NOMO-1 treated with DMSO at 0.1 percent for 48 hours (cell line): ENCODE measurements around the gene ZNF48.
A peak's percentile ranks its signal among the peaks of the same experiment; 100 is the strongest.

Source experiments
- DNase-seq: peaks from one replicate; lab custom pipeline; 2025; ENCODE audit not compliant: unreplicated experiment; lab: John Stamatoyannopoulos, UW

Gene ZNF48

DNA sequence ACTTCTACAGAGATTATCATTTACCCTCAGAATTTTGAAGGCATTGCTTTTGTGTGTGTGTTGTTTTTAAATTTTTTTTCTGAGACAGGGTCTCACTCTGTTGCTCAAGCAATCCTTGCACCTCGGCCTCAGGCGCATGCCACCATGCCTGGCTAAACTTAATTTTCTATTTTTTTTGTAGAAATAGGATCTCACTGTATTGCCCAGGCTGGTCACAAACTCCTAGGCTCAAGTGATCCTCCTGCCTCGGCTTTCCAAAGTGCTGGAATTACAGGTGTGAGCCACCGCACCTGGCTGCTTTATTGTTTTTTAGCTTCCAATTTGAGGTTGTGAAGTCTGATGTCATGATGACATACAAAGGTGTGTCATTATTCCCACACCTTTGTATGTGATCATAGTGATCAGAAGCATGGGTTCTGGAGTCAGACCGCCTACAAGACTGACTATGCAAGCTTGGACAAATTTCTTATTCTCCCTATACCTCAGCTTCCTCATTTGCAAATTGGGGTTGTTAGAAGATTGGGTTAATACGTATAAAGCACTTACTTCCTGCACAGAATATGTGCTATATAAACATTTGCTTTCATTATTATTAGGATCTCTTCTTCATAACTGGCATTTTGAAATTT lies 44.6 kb downstream of the ZNF48 start:
- DNase-seq, result peak; percentile 64

DNA sequence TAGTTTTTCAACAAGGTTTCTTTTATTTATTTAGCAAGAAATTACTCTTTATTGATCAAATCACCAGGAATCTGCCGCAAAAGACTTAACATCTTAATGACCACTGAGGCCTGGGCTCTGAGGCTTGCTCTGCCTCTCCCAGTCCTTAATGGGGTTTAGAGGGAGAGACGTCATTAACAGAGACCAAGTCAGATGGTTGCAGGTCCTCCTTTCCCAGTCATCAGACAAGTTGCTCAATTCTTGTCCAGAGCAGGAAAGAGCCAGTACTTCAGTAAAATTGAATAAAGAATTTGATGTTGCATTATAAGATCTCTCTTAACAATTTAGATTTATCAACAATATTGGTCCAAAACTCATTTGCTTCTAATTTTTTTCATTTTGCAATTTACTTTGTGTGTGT lies 48.4 kb downstream of the ZNF48 start:
- no peak for DNase-seq

DNA sequence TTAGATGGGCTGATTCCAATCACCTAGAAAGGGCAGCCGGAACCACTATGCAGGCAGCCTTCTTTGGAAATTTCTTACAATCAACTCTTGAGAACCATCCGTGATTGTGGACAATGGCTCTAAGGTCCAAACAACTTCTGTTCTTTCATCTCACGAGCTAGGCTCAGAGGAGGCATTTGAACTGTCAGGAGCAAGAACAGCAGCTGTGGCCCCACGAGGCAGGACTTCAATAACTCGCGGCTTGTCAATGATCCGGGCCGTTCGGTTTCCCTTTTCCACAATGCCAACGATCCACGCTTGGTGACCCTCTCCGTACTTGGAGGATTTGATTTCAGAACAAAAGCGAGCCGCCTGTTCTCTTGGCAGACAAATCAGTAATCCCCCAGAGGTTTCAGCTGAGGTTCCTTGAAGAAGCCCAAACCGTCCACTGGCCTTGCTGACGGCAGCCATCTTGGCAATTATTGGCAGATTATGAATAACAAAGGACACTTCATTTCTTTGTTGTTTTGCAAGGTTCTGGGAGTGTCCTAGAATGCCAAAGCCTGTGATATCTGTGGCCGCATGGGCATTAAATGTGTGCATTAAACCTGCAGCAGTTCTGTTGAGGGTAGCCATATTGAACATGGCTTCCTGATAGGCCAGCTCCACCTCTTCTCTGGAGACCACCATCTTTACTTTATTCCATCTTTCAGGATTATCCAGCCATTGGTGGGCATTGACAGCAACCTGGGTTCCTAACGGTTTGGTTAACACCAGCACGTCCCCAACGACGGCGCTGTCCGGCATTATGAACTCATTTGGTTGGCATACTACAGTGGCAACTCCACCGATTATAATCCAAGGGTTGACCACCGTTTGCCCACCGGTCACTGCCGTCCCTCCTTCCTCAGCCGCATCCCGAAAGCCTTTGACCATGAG lies 49.3 kb downstream of the ZNF48 start:
- no peak for DNase-seq

DNA sequence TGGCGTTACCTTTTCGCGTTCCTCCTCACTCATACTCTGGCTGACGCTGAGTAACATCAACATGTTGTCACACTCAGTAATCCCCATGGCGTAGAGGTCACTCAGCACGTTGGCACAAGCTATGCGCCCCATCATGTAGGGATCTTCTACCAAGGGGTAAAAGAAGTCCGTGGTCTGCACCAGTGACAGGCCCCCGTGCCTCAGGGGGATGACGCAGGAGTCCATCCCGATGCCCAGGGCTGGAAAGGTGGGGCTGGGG lies 49.9 kb downstream of the ZNF48 start:
- no peak for DNase-seq

DNA sequence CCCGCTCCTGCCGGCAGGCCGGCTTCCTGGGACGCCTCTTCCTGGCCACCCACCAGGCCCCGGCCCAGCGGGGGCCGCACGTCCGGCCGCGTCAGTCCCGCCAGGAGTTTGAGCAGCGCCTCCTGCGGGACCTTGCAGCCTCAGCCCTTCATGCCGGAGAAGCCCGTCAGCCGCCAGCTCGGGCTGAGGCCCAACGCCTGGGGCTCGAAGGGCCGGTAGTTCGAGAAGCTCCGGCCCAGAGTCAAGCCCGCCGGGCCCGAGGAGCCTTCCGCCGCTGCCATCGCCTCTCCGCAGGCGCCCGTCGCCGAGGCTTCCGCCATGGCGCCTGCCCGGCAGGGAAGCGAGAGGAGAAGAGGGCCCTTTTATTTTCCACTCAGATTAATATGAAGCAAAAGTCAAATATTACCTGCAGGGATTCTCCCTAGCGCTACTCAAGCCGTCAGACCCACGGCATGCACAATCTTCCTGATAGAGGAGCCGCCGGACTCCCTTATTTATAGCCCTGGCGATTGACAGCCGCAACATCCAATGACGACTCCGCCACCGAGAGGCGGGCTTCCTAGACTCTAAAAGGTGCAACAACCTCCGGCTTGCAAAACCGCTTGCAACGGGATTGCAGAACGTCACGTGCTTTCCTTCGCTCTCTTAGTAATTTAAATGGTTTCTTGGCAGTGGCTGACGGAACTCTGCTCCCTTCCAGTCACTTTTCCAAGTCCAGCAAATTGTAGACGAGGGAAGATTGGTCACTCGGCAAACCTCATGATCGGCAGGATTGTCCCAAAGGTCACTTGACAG lies 50.4 kb downstream of the ZNF48 start, which contains the start of gene SEPHS2:
TSS of gene SEPHS2 (minus strand) at position 467 of the 795 bp plus-strand sequence. CDS start at position 320, 147 bp downstream.
- peak; percentile 97 for DNase-seq

DNA sequence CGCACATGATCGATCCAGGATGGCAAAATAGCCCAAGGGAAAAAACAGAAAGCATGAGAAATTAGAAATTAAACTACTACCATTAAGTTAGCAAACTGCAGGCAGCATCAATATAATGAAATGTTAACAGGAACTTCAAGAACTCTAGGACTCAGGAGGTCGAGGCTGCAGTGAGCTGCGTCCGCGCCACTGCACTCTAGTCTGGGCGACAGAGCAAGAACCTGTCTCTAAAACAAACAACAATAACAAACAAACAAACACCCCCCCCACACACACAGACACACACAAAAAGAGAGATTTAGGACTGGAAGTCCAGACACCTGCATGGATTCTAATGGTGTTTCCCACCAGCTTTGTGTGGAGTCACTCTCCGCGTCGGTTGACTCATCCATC lies 51.0 kb downstream of the ZNF48 start:
- DNase-seq, result no peak

DNA sequence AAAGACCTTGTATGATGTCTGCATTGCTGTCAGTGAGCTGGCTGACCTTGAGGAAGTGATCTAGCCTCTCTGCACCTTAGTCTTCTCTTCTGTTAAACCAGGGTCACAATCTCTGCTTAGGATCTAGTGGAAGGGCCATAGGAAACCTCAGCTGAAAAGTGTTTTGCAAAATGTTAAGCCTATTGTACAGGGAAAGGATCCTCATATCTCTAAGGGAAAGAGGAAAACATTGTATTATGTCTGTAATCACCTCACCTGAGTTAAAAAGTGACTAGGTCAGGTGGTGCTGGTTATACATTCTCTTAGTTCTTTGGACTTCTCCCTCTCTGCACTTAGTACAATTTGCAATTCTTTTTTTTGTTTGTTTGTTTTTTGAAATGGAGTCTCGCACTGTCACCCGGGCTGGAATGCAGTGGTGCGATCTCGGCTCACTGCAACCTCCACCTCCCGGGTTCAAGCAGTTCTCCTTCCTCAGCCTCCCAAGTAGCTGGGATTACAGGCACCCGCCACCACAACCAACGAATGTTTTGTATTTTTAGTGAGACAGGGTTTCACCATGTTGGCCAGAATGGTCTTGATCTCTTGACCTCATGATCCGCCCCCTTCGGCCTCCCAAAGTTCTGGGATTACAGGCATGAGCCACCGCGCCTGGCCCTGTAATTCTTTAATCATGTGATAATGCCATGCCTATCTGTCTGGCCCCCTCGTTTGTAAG lies 52.4 kb downstream of the ZNF48 start:
- DNase-seq, result no peak

DNA sequence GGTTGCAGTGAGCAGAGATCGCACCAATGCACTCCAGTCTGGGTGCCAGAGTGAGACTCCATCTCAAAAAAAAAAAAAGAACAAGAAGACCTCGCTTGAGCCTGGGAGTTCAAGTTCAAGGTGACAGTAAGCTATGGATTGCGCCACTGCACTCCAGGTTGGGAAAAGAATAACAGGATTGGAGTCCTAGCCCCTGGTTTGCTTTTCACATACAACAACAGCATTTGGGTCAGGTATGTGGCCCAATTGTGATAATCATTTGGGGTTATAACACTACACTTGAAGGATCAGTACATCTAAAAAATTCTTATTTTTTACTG lies 53.9 kb downstream of the ZNF48 start:
- DNase-seq, result no peak
